ENCODE measurements around the gene ABTB2.

GRCh38 chr11:34146866-34147265 is 210.9 kb downstream of the ABTB2 start:
- TF ChIP-seq, protein P1, sequence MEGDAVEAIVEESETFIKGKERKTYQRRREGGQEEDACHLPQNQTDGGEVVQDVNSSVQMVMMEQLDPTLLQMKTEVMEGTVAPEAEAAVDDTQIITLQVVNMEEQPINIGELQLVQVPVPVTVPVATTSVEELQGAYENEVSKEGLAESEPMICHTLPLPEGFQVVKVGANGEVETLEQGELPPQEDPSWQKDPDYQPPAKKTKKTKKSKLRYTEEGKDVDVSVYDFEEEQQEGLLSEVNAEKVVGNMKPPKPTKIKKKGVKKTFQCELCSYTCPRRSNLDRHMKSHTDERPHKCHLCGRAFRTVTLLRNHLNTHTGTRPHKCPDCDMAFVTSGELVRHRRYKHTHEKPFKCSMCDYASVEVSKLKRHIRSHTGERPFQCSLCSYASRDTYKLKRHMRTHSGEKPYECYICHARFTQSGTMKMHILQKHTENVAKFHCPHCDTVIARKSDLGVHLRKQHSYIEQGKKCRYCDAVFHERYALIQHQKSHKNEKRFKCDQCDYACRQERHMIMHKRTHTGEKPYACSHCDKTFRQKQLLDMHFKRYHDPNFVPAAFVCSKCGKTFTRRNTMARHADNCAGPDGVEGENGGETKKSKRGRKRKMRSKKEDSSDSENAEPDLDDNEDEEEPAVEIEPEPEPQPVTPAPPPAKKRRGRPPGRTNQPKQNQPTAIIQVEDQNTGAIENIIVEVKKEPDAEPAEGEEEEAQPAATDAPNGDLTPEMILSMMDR (IDR thresholded peaks at IDR 0.05): no peak
- no peak for TF ChIP-seq POLR2A (IDR thresholded peaks at IDR 0.05)

Measured in upper lobe of left lung (tissue), 4 donors.